ENCODE results near the gene CNMD.
"Not testable (repeated sequence)": the region's sequence is repeated elsewhere in the genome, so short reads cannot be mapped to it uniquely, and the experiment has no call there.

- TF ChIP-seq, protein P1, sequence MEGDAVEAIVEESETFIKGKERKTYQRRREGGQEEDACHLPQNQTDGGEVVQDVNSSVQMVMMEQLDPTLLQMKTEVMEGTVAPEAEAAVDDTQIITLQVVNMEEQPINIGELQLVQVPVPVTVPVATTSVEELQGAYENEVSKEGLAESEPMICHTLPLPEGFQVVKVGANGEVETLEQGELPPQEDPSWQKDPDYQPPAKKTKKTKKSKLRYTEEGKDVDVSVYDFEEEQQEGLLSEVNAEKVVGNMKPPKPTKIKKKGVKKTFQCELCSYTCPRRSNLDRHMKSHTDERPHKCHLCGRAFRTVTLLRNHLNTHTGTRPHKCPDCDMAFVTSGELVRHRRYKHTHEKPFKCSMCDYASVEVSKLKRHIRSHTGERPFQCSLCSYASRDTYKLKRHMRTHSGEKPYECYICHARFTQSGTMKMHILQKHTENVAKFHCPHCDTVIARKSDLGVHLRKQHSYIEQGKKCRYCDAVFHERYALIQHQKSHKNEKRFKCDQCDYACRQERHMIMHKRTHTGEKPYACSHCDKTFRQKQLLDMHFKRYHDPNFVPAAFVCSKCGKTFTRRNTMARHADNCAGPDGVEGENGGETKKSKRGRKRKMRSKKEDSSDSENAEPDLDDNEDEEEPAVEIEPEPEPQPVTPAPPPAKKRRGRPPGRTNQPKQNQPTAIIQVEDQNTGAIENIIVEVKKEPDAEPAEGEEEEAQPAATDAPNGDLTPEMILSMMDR (conservative IDR thresholded peaks at IDR 0.05; ENCODE audit: low read depth, low read length) = not testable (repeated sequence)
- not testable (repeated sequence) for TF ChIP-seq EZH2 (IDR thresholded peaks at IDR 0.05; ENCODE audit: borderline replicate concordance, low read depth, low read length, poor library complexity, severe bottlenecking)
These were observed 31.4 kb downstream of the CNMD start for GRCh38 chr13:52708266-52708665.
